HG03097 (cell line): ENCODE data around the gene FAM217A.
"Not testable (repeated sequence)": the region's sequence is repeated elsewhere in the genome, so short reads cannot be mapped to it uniquely, and the experiment has no call there.

Experiments used
- ATAC-seq: cut with Tn5 transposase; IDR thresholded peaks from one replicate; pipeline ENCODE4 v1.9.1; 2021; ENCODE audit not compliant: unreplicated experiment, low FRiP score

Gene FAM217A

GRCh38 chr6:4078691-4079471, at the start of gene FAM217A:
Gene FAM217A (minus strand): TSS chr6:4079137. CDS start chr6:4077414, 1,723 bp downstream.
- no peak for ATAC-seq

GRCh38 chr6:4128072-4128471, 49.1 kb upstream of the FAM217A start:
- ATAC-seq: no peak

GRCh38 chr6:4125933-4126864, 47.3 kb upstream of the FAM217A start:
- ATAC-seq: no peak

GRCh38 chr6:4125500-4125899, 46.6 kb upstream of the FAM217A start:
- ATAC-seq: no peak

GRCh38 chr6:4124351-4124750, 45.4 kb upstream of the FAM217A start:
- no peak for ATAC-seq

- no peak for ATAC-seq
These were observed 36.8 kb upstream of the FAM217A start for GRCh38 chr6:4115741-4116140.

- no peak for ATAC-seq
These were observed 35.2 kb upstream of the FAM217A start for GRCh38 chr6:4114123-4114522.

- ATAC-seq: no peak
These were observed 34.7 kb upstream of the FAM217A start for GRCh38 chr6:4113649-4114048.

GRCh38 chr6:4112366-4112765, 33.4 kb upstream of the FAM217A start:
- no peak for ATAC-seq

- ATAC-seq: not testable (repeated sequence)
These were observed 30.5 kb upstream of the FAM217A start for GRCh38 chr6:4109363-4109815.

- ATAC-seq: no peak
These were observed 29.7 kb upstream of the FAM217A start for GRCh38 chr6:4108561-4109093.

GRCh38 chr6:4107873-4108272, 28.9 kb upstream of the FAM217A start:
- no peak for ATAC-seq

- ATAC-seq: no peak
These were observed 27.1 kb upstream of the FAM217A start for GRCh38 chr6:4105980-4106536.

- no peak for ATAC-seq
These were observed 25.0 kb upstream of the FAM217A start for GRCh38 chr6:4103929-4104328.

GRCh38 chr6:4102687-4103244, 23.8 kb upstream of the FAM217A start:
- no peak for ATAC-seq

GRCh38 chr6:4101298-4101697, 22.4 kb upstream of the FAM217A start:
- no peak for ATAC-seq

- no peak for ATAC-seq
These were observed 21.7 kb upstream of the FAM217A start for GRCh38 chr6:4100655-4101054.

- no peak for ATAC-seq
These were observed 14.4 kb upstream of the FAM217A start for GRCh38 chr6:4093288-4093687.

GRCh38 chr6:4091941-4092340, 13.0 kb upstream of the FAM217A start:
- ATAC-seq: no peak

GRCh38 chr6:4090043-4090442, 11.1 kb upstream of the FAM217A start:
- ATAC-seq: not testable (repeated sequence)

- ATAC-seq: no peak
These were observed 9.8 kb upstream of the FAM217A start for GRCh38 chr6:4088704-4089103.
